ENCODE measurements around the gene DYNLT2.
A peak's percentile ranks its signal among the peaks of the same experiment; 100 is the strongest.

The DYNLT2 gene

DNA sequence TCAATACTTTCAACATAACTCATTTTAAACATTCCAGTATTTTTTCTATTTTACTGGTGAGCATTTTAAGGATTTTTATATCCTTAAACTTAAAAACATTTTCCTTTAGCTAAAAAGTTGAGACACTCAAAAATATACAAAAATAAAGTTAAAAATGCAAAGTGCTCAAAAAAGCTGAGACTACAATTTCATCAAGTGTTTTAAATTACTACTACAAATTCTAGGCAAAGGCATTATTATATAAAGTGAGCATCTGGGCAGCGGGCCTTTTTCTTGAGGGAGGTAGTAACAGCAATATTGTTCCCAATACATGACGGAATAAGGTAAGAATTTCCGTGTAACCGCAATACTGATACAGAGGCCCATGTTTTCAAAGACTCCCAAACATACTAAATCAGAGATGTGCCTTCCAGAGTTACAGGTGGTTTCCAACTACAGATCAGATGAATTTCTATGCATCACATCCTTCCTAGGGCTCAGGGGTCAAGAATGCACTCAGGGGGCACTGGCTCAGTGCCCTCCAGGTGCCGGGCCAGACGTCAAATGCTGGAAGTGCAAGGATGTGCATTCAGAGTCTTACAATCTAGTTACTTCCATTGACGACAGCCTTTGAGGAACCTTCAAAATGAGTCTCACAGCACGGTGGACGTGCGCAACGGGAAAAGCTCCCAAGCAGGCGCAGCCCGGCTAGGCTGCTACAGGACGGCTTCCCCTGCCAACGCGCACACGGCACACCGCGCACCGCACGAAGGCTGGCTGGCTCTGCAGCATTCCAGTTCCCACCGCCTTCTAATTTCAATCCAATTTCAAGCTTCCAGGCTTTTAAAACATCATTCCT lies 28.8 kb downstream of the DYNLT2 start:
- ChIA-PET CTCF (interaction anchor here (1.6 to 2.1 kb wide), 3 partner anchors 14 to 21 kb away, joined by 5 to 15 read pairs (median 9); partner anchors contain the start of genes C6orf120 and WDR27), POLR2A (interaction anchor here (1.0 kb wide), 1 partner anchor 21 kb away, joined by 5 read pairs; the partner anchor contains the start of genes C6orf120 and WDR27)
- DNase-seq (ENCODE audit: extremely low spot score): peak; percentile 28
- TF ChIP-seq, protein P1, sequence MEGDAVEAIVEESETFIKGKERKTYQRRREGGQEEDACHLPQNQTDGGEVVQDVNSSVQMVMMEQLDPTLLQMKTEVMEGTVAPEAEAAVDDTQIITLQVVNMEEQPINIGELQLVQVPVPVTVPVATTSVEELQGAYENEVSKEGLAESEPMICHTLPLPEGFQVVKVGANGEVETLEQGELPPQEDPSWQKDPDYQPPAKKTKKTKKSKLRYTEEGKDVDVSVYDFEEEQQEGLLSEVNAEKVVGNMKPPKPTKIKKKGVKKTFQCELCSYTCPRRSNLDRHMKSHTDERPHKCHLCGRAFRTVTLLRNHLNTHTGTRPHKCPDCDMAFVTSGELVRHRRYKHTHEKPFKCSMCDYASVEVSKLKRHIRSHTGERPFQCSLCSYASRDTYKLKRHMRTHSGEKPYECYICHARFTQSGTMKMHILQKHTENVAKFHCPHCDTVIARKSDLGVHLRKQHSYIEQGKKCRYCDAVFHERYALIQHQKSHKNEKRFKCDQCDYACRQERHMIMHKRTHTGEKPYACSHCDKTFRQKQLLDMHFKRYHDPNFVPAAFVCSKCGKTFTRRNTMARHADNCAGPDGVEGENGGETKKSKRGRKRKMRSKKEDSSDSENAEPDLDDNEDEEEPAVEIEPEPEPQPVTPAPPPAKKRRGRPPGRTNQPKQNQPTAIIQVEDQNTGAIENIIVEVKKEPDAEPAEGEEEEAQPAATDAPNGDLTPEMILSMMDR (IDR thresholded peaks at IDR 0.05; ENCODE audit: control extremely low read depth, extremely low read depth, low read depth, missing control alignments): no peak

DNA sequence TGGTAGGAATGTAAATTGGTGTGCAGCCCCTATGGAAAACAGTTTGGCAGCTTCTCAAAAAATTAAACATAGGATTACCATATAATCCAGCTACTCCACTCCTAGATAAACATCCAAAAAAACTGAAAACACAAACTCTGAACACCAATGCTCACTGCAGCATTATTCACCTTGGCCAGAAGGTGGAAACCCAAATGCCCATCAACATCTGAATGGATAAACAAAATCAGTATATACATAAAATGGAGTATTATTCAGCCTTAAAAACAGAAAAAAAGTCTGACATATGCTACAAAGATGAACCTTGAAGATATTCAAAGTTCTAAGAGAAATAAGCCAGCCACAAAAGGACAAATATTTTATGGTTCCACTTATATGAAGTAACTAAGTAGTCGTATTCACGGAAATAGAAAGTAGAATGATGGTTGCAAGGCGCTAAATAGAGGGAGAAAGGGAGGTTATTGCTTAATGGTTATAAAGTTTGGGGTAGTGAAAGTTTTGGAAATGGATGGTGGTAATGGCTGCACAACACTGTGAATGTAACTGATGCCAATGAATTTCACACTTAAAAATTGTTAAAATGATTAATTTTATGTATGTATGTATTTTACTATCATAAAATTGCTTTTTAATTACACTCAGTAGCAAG lies 31.0 kb downstream of the DYNLT2 start:
- POLR2A ChIA-PET: no interaction called here
- CTCF ChIA-PET: interaction anchor here (1.6 to 1.8 kb wide), 2 partner anchors 11 to 17 kb away, joined by 4 to 6 read pairs; no protein-coding TSS in a partner anchor
- no peak for DNase-seq (ENCODE audit: extremely low spot score)
- TF ChIP-seq, protein P1 (IDR thresholded peaks at IDR 0.05; ENCODE audit: control extremely low read depth, extremely low read depth, low read depth, missing control alignments): no peak

DNA sequence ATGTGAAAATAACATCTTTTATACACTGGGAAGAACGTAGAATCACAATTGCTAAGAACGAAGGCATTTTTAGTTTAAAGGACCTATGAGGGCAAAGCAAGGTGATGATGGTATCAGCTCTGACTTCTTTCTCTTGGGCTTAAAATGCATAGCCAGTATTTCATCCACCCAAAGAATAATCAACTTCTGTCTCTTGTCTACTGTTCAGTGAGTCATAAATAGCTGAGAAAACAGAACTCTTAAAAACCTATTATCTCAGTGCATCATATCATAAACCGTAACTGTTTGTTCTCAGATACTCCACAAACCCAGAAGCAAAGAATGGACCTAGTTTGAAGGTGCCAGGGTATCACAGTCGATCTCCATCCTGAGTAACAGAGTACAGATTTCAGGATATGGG lies 32.3 kb downstream of the DYNLT2 start:
- ChIA-PET POLR2A (no interaction called here), CTCF (interaction anchor here (1.4 to 1.6 kb wide), 2 partner anchors 10 to 35 kb away, joined by 3 to 6 read pairs; no protein-coding TSS in a partner anchor)
- TF ChIP-seq, protein P1 (IDR thresholded peaks at IDR 0.05; ENCODE audit: control extremely low read depth, extremely low read depth, low read depth, missing control alignments): no peak
- no peak for DNase-seq (ENCODE audit: extremely low spot score)

DNA sequence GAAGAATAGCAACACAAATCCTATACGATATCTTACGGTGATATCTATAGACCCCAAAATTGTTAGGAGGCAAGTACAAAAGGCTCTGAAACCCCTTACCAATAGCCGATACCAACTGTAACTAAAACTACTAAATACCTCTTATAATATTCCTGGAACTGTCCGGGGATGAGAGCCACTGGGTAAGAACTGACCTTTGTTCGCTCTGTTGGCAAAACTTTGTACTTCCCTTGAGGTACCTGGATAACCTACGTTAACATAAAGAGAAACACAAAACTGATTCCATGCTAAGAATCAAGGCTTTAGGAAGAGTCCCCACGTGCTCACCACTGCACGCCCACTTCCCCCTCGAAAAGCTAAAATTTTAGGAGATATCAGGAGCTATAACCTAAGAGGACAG lies 36.8 kb downstream of the DYNLT2 start:
- ChIA-PET CTCF (interaction anchor here (1.5 to 2.3 kb wide), 3 partner anchors 10 to 29 kb away, joined by 5 to 9 read pairs (median 5); no protein-coding TSS in a partner anchor), POLR2A (no interaction called here)
- TF ChIP-seq, protein P1 (IDR thresholded peaks at IDR 0.05; ENCODE audit: control extremely low read depth, extremely low read depth, low read depth, missing control alignments): no peak
- DNase-seq (ENCODE audit: extremely low spot score): no peak

DNA sequence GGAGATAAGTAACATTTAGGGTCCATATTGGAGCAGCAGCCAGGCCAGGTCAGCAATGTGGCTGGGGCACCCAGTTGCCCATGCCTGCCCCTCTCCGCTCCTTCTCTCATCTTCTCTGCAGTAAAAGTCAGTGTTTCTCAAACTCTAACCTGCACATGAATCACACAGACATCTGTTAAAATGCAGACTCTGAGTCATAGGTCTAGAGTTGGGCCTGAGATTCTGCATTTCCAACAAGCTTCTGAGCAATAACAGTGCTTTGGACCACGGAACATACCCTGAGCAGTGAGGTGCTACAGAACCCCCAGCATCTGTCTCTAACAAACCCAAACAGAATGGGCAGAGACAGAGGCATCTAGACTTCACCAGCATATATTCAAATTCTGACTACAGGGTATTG lies 37.2 kb downstream of the DYNLT2 start:
- ChIA-PET POLR2A (no interaction called here), CTCF (interaction anchor here (2.3 kb wide), 1 partner anchor 9 kb away, joined by 9 read pairs; no protein-coding TSS in a partner anchor)
- TF ChIP-seq, protein P1 (IDR thresholded peaks at IDR 0.05; ENCODE audit: control extremely low read depth, extremely low read depth, low read depth, missing control alignments): no peak
- DNase-seq (ENCODE audit: extremely low spot score): no peak

DNA sequence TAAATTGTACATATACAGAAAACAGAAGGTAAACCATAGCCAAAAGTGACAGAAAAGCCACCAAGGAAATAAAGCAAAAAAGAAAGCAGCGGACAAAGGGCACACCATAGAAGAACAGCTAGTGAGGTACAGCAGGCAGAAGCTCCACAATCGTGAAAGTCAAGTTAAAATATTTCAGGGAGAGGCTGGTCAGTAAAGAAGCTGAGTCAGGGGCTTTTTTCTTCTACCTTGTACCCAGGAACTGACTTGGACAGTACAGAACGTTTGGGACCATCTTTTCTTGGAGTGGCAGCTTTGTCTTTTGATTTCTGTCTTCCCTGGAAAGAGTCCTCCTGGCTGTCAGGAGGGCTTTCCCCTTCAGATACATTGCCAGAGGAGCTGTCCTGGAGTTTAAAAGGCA lies 41.4 kb downstream of the DYNLT2 start:
- ChIA-PET POLR2A (interaction anchor here (1.6 kb wide), 1 partner anchor 8 kb away, joined by 4 read pairs; the partner anchor contains the start of genes C6orf120 and WDR27), CTCF (interaction anchor here (1.2 to 1.6 kb wide), 3 partner anchors 15 to 122 kb away, joined by 3 to 4 read pairs (median 3); partner anchors contain the start of gene PHF10)
- TF ChIP-seq, protein P1 (IDR thresholded peaks at IDR 0.05; ENCODE audit: control extremely low read depth, extremely low read depth, low read depth, missing control alignments): no peak
- DNase-seq (ENCODE audit: extremely low spot score): no peak
